A673 (cell line): ENCODE results near the gene ANKMY1.

Experiments
- EZH2 ChIP-seq: fragments of 200-600 bp; sonication (generic); IDR thresholded peaks from 2 replicates; pipeline ENCODE4 v1.6.1; 2017; ENCODE audit warnings: borderline replicate concordance, low read depth, mild to moderate bottlenecking, mixed read lengths, antibody characterized with exemption, low read length; ENCODE audit not compliant: poor library complexity, severe bottlenecking
- TF ChIP-seq, protein P1 (sequence below): fragments of 300-800, 200-600 bp; sonication (generic); conservative IDR thresholded peaks from 2 replicates; pipeline ENCODE4 v1.5.1; 2017; ENCODE audit warnings: low read depth, mild to moderate bottlenecking, antibody characterized with exemption, low read length, moderate library complexity, mixed read lengths

- TF ChIP-seq, protein P1, sequence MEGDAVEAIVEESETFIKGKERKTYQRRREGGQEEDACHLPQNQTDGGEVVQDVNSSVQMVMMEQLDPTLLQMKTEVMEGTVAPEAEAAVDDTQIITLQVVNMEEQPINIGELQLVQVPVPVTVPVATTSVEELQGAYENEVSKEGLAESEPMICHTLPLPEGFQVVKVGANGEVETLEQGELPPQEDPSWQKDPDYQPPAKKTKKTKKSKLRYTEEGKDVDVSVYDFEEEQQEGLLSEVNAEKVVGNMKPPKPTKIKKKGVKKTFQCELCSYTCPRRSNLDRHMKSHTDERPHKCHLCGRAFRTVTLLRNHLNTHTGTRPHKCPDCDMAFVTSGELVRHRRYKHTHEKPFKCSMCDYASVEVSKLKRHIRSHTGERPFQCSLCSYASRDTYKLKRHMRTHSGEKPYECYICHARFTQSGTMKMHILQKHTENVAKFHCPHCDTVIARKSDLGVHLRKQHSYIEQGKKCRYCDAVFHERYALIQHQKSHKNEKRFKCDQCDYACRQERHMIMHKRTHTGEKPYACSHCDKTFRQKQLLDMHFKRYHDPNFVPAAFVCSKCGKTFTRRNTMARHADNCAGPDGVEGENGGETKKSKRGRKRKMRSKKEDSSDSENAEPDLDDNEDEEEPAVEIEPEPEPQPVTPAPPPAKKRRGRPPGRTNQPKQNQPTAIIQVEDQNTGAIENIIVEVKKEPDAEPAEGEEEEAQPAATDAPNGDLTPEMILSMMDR = no peak
- no peak for TF ChIP-seq EZH2
These were observed 11.8 kb upstream of the ANKMY1 start for GRCh38 chr2:240569523-240569997.
